HepG2 (cell line): ENCODE measurements around the gene TCF7L2. TPM values are rescaled to one million over a fixed set of nuclear protein-coding genes. Genes with fewer than 3 reads are reported as not detected.

Source experiments
- ATAC-seq: fragments of 200-7000 bp; cut with Tn5 transposase; 3 replicates; pipeline ENCODE4 v1.9.1; 2020; ENCODE audit warnings: mild to moderate bottlenecking, moderate library complexity
- BruUV-seq: library from RNA; stranded (reverse); fragments of 400-500 nt; replicated peaks from 2 replicates; lab custom pipeline; 2021; lab: Mats Ljungman, UMichigan
- CTCF ChIA-PET: fragments of 300-600 bp; formaldehyde crosslinking; extraction: SDS; loops from one replicate; lab custom pipeline; 2021; ENCODE audit warnings: low total read pairs, inconsistent platforms, low intra/inter-chr PET ratio; lab: Yijun Ruan, JAX
- POLR2A ChIA-PET: fragments of 350-600 bp; sonication (Branson Sonifier 250); formaldehyde crosslinking; loops from one replicate; lab custom pipeline; 2020; ENCODE audit warnings: antibody characterized with exemption, inconsistent platforms; lab: Yijun Ruan, JAX
- DNase-seq: peaks from one replicate; pipeline ENCODE4 v3.0.0-alpha.2; 2015; ENCODE audit warnings: low spot score
- FAIRE-seq: peaks from 3 replicates; lab custom pipeline; 2011; peaks lifted over from hg19 to GRCh38; lab: Jason Lieb, UNC
- H2AFZ ChIP-seq: one replicate; pipeline ENCODE4 v1.6.1; 2011; ENCODE audit warnings: low read length, inconsistent platforms
- H3K27ac ChIP-seq: fragments of 300-600 bp; 3 replicates; pipeline ENCODE4 v1.8.0; 2011; ENCODE audit warnings: mixed run types, mild to moderate bottlenecking, mixed read lengths, low read length, inconsistent platforms; ENCODE audit not compliant: insufficient read depth; ENCODE audit errors: extremely low read length
- H3K27me3 ChIP-seq, 2 experiments: fragments of 200-600 bp in 1 of 2; 2 replicates in 1 of 2; 3 replicates in 1 of 2; pipeline versions ENCODE4 v1.6.0 to v1.8.0; 2011; ENCODE audit warnings: low read length in 2 of 2, mild to moderate bottlenecking in 2 of 2, moderate library complexity in 2 of 2, inconsistent platforms in 1 of 2; ENCODE audit not compliant: insufficient read depth in 2 of 2, control insufficient read depth in 1 of 2
- H3K36me3 ChIP-seq, 2 experiments: fragments of 200-600 bp in 1 of 2; replicated peaks in 1 of 2; 2 replicates in 1 of 2; 3 replicates in 1 of 2; pipeline versions ENCODE4 v1.5.1 to v1.8.0; 2011; ENCODE audit warnings: low read length in 2 of 2, inconsistent platforms in 1 of 2; ENCODE audit not compliant: insufficient read depth in 2 of 2, control insufficient read depth in 1 of 2
- H3K4me1 ChIP-seq: 2 replicates; pipeline ENCODE4 v1.5.1; 2012; ENCODE audit warnings: low read length, inconsistent platforms; ENCODE audit not compliant: insufficient read depth
- H3K4me2 ChIP-seq: 2 replicates; pipeline ENCODE4 v1.6.0; 2011; ENCODE audit warnings: low read depth, low read length, inconsistent platforms
- H3K4me3 ChIP-seq, 3 experiments: fragments of 200-600 bp in 1 of 3; sonication (generic), shearing (Covaris generic) in 1 of 3; replicated peaks in 1 of 3; 2 replicates each; pipeline ENCODE4 v1.5.1; 2011 to 2016; ENCODE audit warnings: low read length in 3 of 3, inconsistent platforms in 2 of 3, low read depth in 2 of 3, mild to moderate bottlenecking in 2 of 3, control low read depth in 1 of 3, mixed read lengths in 1 of 3; ENCODE audit not compliant: insufficient read depth in 1 of 3
- H3K79me2 ChIP-seq: one replicate; pipeline ENCODE4 v1.6.1; 2011; ENCODE audit warnings: low read length, inconsistent platforms; ENCODE audit not compliant: insufficient read depth
- H3K9ac ChIP-seq: 2 replicates; pipeline ENCODE4 v1.6.0; 2011; ENCODE audit warnings: mild to moderate bottlenecking, low read depth, low read length, inconsistent platforms; ENCODE audit not compliant: insufficient read depth
- H3K9me3 ChIP-seq: 2 replicates; pipeline ENCODE4 v1.5.1; 2012; ENCODE audit warnings: mild to moderate bottlenecking, low read length
- H4K20me1 ChIP-seq: 2 replicates; pipeline ENCODE4 v1.6.0; 2011; ENCODE audit warnings: inconsistent platforms, mild to moderate bottlenecking, low read length, moderate library complexity; ENCODE audit not compliant: insufficient read depth
- EZH2 ChIP-seq: conservative IDR thresholded peaks from 2 replicates; pipeline ENCODE4 v1.6.1; 2012; ENCODE audit warnings: mild to moderate bottlenecking, low read depth, low read length, moderate library complexity
- KDM3A ChIP-seq: IDR thresholded peaks from 2 replicates; pipeline ENCODE4 v1.6.1; 2018; ENCODE audit warnings: low read depth, missing compliant biosample characterization
- TFAP4 ChIP-seq: sonication (generic); IDR thresholded peaks from 2 replicates; pipeline ENCODE4 v1.6.1; 2016; ENCODE audit warnings: low read depth, borderline replicate concordance
- TGIF2 ChIP-seq: IDR thresholded peaks from 2 replicates; pipeline ENCODE4 v1.6.1; 2016; ENCODE audit warnings: control low read depth, missing compliant biosample characterization
- ZBTB42 ChIP-seq: sonication (generic); formaldehyde crosslinking; IDR thresholded peaks from 2 replicates; pipeline ENCODE4 v1.5.0; 2020; ENCODE audit warnings: mild to moderate bottlenecking, missing genetic modification reagents
- ZFP36 ChIP-seq: fragments of 150-350 bp; IDR thresholded peaks from 2 replicates; pipeline ENCODE4 v1.6.1; 2018; ENCODE audit warnings: borderline replicate concordance, low read length, low read depth; ENCODE audit not compliant: partially characterized antibody
- ZNF354B ChIP-seq: sonication (generic); formaldehyde crosslinking; IDR thresholded peaks from 2 replicates; pipeline ENCODE4 v1.8.0; 2022; ENCODE audit warnings: mild to moderate bottlenecking, missing genetic modification reagents
- ZNF644 ChIP-seq: IDR thresholded peaks from 2 replicates; pipeline ENCODE4 v1.6.1; 2016; ENCODE audit warnings: low read depth
- ZNF646 ChIP-seq: sonication (generic); formaldehyde crosslinking; IDR thresholded peaks from 2 replicates; pipeline ENCODE4 v1.9.0; 2021; ENCODE audit warnings: mild to moderate bottlenecking, missing genetic modification reagents
- ZNF768 ChIP-seq: sonication (generic); formaldehyde crosslinking; IDR thresholded peaks from 2 replicates; pipeline ENCODE4 v1.4.0; 2020; ENCODE audit warnings: missing genetic modification reagents
- ZNF879 ChIP-seq: sonication (generic); formaldehyde crosslinking; IDR thresholded peaks from 2 replicates; pipeline ENCODE4 v1.8.1; 2023; ENCODE audit warnings: missing genetic modification reagents
- WGBS: methylation state at CpG from one replicate; pipeline ENCODE4 v1.1.6; 2017; ENCODE audit warnings: low lambda C conversion rate; 5-methylcytosine and 5-hydroxymethylcytosine counted together
- in situ Hi-C: cut with HindIII; loops from 2 replicates; pipeline ENCODE4 v1.10.0; 2017; ENCODE audit warnings: low pct_unique_long_range_greater_than_20kb; ENCODE audit not compliant: extremely low pct_ligation_motif_present
- intact Hi-C: fragments of 100-400 bp; cut with micrococcal nuclease; formaldehyde crosslinking; loops from one replicate; pipeline ENCODE4 v1.10.0; 2022; ENCODE audit not compliant: unreplicated experiment
- polyA plus RNA-seq, 8 experiments: library from polyadenylated mRNA; depleted of rRNA in 3 of 8; stranded (reverse) in 7 of 8; unstranded in 1 of 8; fragments of >200 nt; fragmentation: Illumina TruSeq in 4 of 8; extraction: Trizol in 4 of 8; gene quantifications; 2 replicates each; pipeline versions ENCODE4 v1.2.1 to v1.2.3, GENCODE V29; 2011 to 2016; ENCODE audit warnings: low read depth in 4 of 8, missing spikeins in 1 of 8, mixed read lengths in 1 of 8; ENCODE audit not compliant: insufficient read depth in 1 of 8
- total RNA-seq, 5 experiments: library from RNA; depleted of rRNA; stranded (reverse); fragments of >200 nt; fragmentation: Illumina TruSeq; extraction: Trizol; gene quantifications; 2 replicates each; pipeline ENCODE4 v1.2.3, GENCODE V29; 2016; ENCODE audit warnings: low read depth in 1 of 5
- TF ChIP-seq, protein P1 (sequence below): sonication (generic); formaldehyde crosslinking; IDR thresholded peaks from 2 replicates; pipeline ENCODE4 v1.8.1; 2022; ENCODE audit warnings: mild to moderate bottlenecking, missing genetic modification reagents

TCF7L2 gene
- total and polyA plus RNA-seq, 2 of the 13 experiments (the other 11 are each of a cell fraction or from before 2014, with no cell fraction given) = 3.9 to 13.7 TPM

GRCh38 chr10:113161066-113161465, 211.0 kb downstream of the TCF7L2 start:
- Histone ChIP-seq H3K4me1 (no peaks in the 10 kb centered on the region), H3K4me2 (no peak overlapping the region), H3K9me3 (no peaks in the 10 kb centered on the region), H3K9ac (no peak overlapping the region), H2AFZ (no peak overlapping the region), H3K27ac (no peak overlapping the region), H3K27me3 (no peaks in the 10 kb centered on the region), H3K4me3 (no peak overlapping the region), H4K20me1 (no peaks in the 10 kb centered on the region; the same call in none of the 2 replicates), H3K36me3 (peaks cover 37 to 81% of the 10 kb centered on the region in 2 experiments), H3K79me2 (no peaks in the 10 kb centered on the region)
- ChIA-PET POLR2A (no interaction called here), CTCF (no interaction called here)
- 98% methylated on average over 6 of the region's 6 CpGs for WGBS
- intact Hi-C loops = no loop called here
- FAIRE-seq (no peak), DNase-seq (no peak), ATAC-seq (no peak)
- BruUV-seq = no TSS peak
- in situ Hi-C loops = no loop called here
- TF ChIP-seq ZNF644 (CRISPR knock-in tag) (no peak), ZNF646 (CRISPR knock-in tag) (no peak), EZH2 (no peak), ZBTB42 (no peak), ZNF354B (CRISPR knock-in tag) (no peak), ZNF879 (CRISPR knock-in tag) (no peak), TFAP4 (no peak), TGIF2 (CRISPR knock-in tag) (no peak), ZFP36 (no peak), ZNF768 (no peak), KDM3A (CRISPR knock-in tag) (no peak)
- TF ChIP-seq, protein P1, sequence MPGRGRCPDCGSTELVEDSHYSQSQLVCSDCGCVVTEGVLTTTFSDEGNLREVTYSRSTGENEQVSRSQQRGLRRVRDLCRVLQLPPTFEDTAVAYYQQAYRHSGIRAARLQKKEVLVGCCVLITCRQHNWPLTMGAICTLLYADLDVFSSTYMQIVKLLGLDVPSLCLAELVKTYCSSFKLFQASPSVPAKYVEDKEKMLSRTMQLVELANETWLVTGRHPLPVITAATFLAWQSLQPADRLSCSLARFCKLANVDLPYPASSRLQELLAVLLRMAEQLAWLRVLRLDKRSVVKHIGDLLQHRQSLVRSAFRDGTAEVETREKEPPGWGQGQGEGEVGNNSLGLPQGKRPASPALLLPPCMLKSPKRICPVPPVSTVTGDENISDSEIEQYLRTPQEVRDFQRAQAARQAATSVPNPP (CRISPR knock-in tag) = no peak
